ENCODE data around the gene NTMT2.

- no peak for TF ChIP-seq CTCF (IDR thresholded peaks at IDR 0.05)
- no peak for TF ChIP-seq EZH2 (IDR thresholded peaks at IDR 0.05; ENCODE audit: borderline replicate concordance, insufficient read depth, low read depth, low read length, poor library complexity, severe bottlenecking)
These were observed 30.9 kb upstream of the NTMT2 start for GRCh38 chr1:170114906-170115305.
